Activated naive CD8-positive, alpha-beta T cell (primary cell): ENCODE measurements around the gene SORCS3.
A peak's percentile ranks its signal among the peaks of the same experiment; 100 is the strongest.

ENCODE experiments used
- H3K27ac Mint-ChIP-seq: one replicate; pipeline ENCODE4 v1.8.0; 2021; ENCODE audit warnings: mixed read lengths
- H3K27me3 Mint-ChIP-seq: one replicate; pipeline ENCODE4 v1.8.0; 2021; ENCODE audit warnings: mixed read lengths
- H3K36me3 Mint-ChIP-seq: one replicate; pipeline ENCODE4 v1.8.0; 2021; ENCODE audit warnings: mixed read lengths
- H3K4me1 Mint-ChIP-seq: one replicate; pipeline ENCODE4 v1.8.0; 2021; ENCODE audit warnings: low read depth, mixed read lengths
- H3K4me3 Mint-ChIP-seq: one replicate; pipeline ENCODE4 v1.8.0; 2021; ENCODE audit warnings: mild to moderate bottlenecking, mixed read lengths
- H3K9me3 Mint-ChIP-seq: one replicate; pipeline ENCODE4 v1.8.0; 2021; ENCODE audit warnings: low read depth, mixed read lengths

The SORCS3 gene

GRCh38 chr10:104947314-104947713, 306.2 kb downstream of the SORCS3 start:
- H3K36me3 Mint-ChIP-seq, result no peaks in the 10 kb centered on the region
- no peak overlapping the region for H3K4me3 Mint-ChIP-seq
- H3K4me1 Mint-ChIP-seq, result peaks cover 5% of the 10 kb centered on the region
- no peaks in the 10 kb centered on the region for H3K27me3 Mint-ChIP-seq
- H3K9me3 Mint-ChIP-seq, result no peaks in the 10 kb centered on the region
- no peak overlapping the region for H3K27ac Mint-ChIP-seq

- H3K27ac Mint-ChIP-seq, result no peak overlapping the region
- H3K4me1 Mint-ChIP-seq, result no peaks in the 10 kb centered on the region
- H3K4me3 Mint-ChIP-seq, result no peak overlapping the region
- no peaks in the 10 kb centered on the region for H3K9me3 Mint-ChIP-seq
- H3K36me3 Mint-ChIP-seq, result no peaks in the 10 kb centered on the region
- no peaks in the 10 kb centered on the region for H3K27me3 Mint-ChIP-seq
Observed at GRCh38 chr10:104957178-104957841, 316.2 kb downstream of the SORCS3 start.

GRCh38 chr10:104966563-104967297, 325.6 kb downstream of the SORCS3 start:
- H3K4me1 Mint-ChIP-seq, result no peaks in the 10 kb centered on the region

GRCh38 chr10:104980368-104980767, 339.3 kb downstream of the SORCS3 start:
- no peaks in the 10 kb centered on the region for H3K36me3 Mint-ChIP-seq
- H3K4me3 Mint-ChIP-seq, result no peak overlapping the region
- peaks cover 18% of the 10 kb centered on the region for H3K4me1 Mint-ChIP-seq
- no peak overlapping the region for H3K27ac Mint-ChIP-seq
- H3K9me3 Mint-ChIP-seq, result peaks cover 2% of the 10 kb centered on the region
- no peaks in the 10 kb centered on the region for H3K27me3 Mint-ChIP-seq

More at GRCh38 chr10:104966563-104967297, 325.6 kb downstream of the SORCS3 start:
- no peak overlapping the region for H3K27ac Mint-ChIP-seq
- H3K9me3 Mint-ChIP-seq, result no peaks in the 10 kb centered on the region
- H3K4me3 Mint-ChIP-seq, result no peak overlapping the region
- H3K36me3 Mint-ChIP-seq, result no peaks in the 10 kb centered on the region
- H3K27me3 Mint-ChIP-seq, result no peaks in the 10 kb centered on the region

GRCh38 chr10:104981995-104982394, 340.9 kb downstream of the SORCS3 start:
- Mint-ChIP-seq H3K4me1 (peaks cover 18% of the 10 kb centered on the region), H3K4me3 (no peak overlapping the region), H3K27ac (no peak overlapping the region)

GRCh38 chr10:104988686-104989085, 347.6 kb downstream of the SORCS3 start:
- no peak overlapping the region for H3K27ac Mint-ChIP-seq
- no peaks in the 10 kb centered on the region for H3K4me1 Mint-ChIP-seq
- no peak overlapping the region for H3K4me3 Mint-ChIP-seq
- no peaks in the 10 kb centered on the region for H3K36me3 Mint-ChIP-seq
- peaks cover 15% of the 10 kb centered on the region for H3K9me3 Mint-ChIP-seq
- H3K27me3 Mint-ChIP-seq, result no peaks in the 10 kb centered on the region

More at GRCh38 chr10:104981995-104982394, 340.9 kb downstream of the SORCS3 start:
- no peaks in the 10 kb centered on the region for H3K27me3 Mint-ChIP-seq
- peaks cover 15% of the 10 kb centered on the region for H3K9me3 Mint-ChIP-seq
- H3K36me3 Mint-ChIP-seq, result no peaks in the 10 kb centered on the region

- H3K4me3 Mint-ChIP-seq, result no peak overlapping the region
- no peaks in the 10 kb centered on the region for H3K27me3 Mint-ChIP-seq
- H3K4me1 Mint-ChIP-seq, result no peaks in the 10 kb centered on the region
- no peaks in the 10 kb centered on the region for H3K36me3 Mint-ChIP-seq
- H3K27ac Mint-ChIP-seq, result no peak overlapping the region
- peaks cover 15% of the 10 kb centered on the region for H3K9me3 Mint-ChIP-seq
Observed at GRCh38 chr10:104989880-104990279, 348.8 kb downstream of the SORCS3 start.

GRCh38 chr10:104993085-104993484, 352.0 kb downstream of the SORCS3 start:
- no peaks in the 10 kb centered on the region for H3K36me3 Mint-ChIP-seq

GRCh38 chr10:105001269-105001668, 360.2 kb downstream of the SORCS3 start:
- Mint-ChIP-seq H3K27ac (no peak overlapping the region), H3K36me3 (no peaks in the 10 kb centered on the region), H3K4me3 (no peak overlapping the region), H3K9me3 (no peaks in the 10 kb centered on the region), H3K27me3 (peaks cover 3% of the 10 kb centered on the region), H3K4me1 (no peaks in the 10 kb centered on the region)

More at GRCh38 chr10:104993085-104993484, 352.0 kb downstream of the SORCS3 start:
- peaks cover 3% of the 10 kb centered on the region for H3K27me3 Mint-ChIP-seq
- no peak overlapping the region for H3K27ac Mint-ChIP-seq
- H3K4me1 Mint-ChIP-seq, result no peaks in the 10 kb centered on the region
- no peaks in the 10 kb centered on the region for H3K9me3 Mint-ChIP-seq
- no peak overlapping the region for H3K4me3 Mint-ChIP-seq

- Mint-ChIP-seq H3K4me1 (no peaks in the 10 kb centered on the region), H3K9me3 (no peaks in the 10 kb centered on the region), H3K27me3 (no peaks in the 10 kb centered on the region), H3K4me3 (no peak overlapping the region), H3K27ac (no peak overlapping the region), H3K36me3 (no peaks in the 10 kb centered on the region)
Observed at GRCh38 chr10:105010411-105011121, 369.5 kb downstream of the SORCS3 start.

GRCh38 chr10:105017116-105017515, 376.0 kb downstream of the SORCS3 start:
- no peaks in the 10 kb centered on the region for H3K27me3 Mint-ChIP-seq
- peaks cover 3% of the 10 kb centered on the region for H3K9me3 Mint-ChIP-seq
- H3K4me1 Mint-ChIP-seq, result peaks cover 14% of the 10 kb centered on the region
- no peak overlapping the region for H3K4me3 Mint-ChIP-seq
- peak overlapping the region; percentile 11 for H3K27ac Mint-ChIP-seq
- H3K36me3 Mint-ChIP-seq, result no peaks in the 10 kb centered on the region

GRCh38 chr10:105017691-105018090, 376.6 kb downstream of the SORCS3 start:
- Mint-ChIP-seq H3K4me1 (peaks cover 14% of the 10 kb centered on the region), H3K27ac (no peak overlapping the region), H3K4me3 (no peak overlapping the region), H3K27me3 (no peaks in the 10 kb centered on the region), H3K36me3 (no peaks in the 10 kb centered on the region), H3K9me3 (peaks cover 3% of the 10 kb centered on the region)

GRCh38 chr10:105023211-105024111, 382.4 kb downstream of the SORCS3 start:
- Mint-ChIP-seq H3K27me3 (no peaks in the 10 kb centered on the region), H3K4me1 (peaks cover 6% of the 10 kb centered on the region), H3K4me3 (no peak overlapping the region), H3K36me3 (no peaks in the 10 kb centered on the region), H3K9me3 (peaks cover 3% of the 10 kb centered on the region), H3K27ac (no peak overlapping the region)

- H3K36me3 Mint-ChIP-seq, result no peaks in the 10 kb centered on the region
- H3K27me3 Mint-ChIP-seq, result no peaks in the 10 kb centered on the region
- H3K4me1 Mint-ChIP-seq, result peaks cover 6% of the 10 kb centered on the region
- no peak overlapping the region for H3K27ac Mint-ChIP-seq
- no peak overlapping the region for H3K4me3 Mint-ChIP-seq
- no peaks in the 10 kb centered on the region for H3K9me3 Mint-ChIP-seq
Observed at GRCh38 chr10:105024184-105024583, 383.1 kb downstream of the SORCS3 start.
